ENCODE results near the gene RBP2.

RBP2 gene

DNA sequence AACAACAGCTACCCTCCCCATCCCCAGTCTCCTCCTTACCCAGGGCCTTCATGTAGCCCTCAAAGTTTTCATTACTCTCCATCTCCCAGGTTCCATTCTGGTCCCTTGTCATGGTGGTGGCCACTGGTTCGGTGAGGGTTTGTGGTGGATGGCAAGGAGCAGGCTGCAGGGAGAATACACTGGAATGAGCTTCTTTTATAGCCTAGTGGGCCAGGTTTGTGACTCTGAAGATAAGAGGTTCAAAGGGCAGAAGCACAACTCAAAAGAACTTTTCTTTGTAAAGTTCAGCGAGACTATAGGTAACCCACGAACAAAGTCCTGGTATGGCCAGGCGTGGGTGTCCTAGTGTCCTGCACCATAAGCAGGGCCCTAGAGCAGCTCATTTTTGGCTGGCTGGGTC, at the start of gene RBP2:
RBP2 (minus strand) TSS at position 169 of the 400 bp plus-strand sequence; CDS start at position 112, 57 bp downstream.
- DNase-seq, result no peak

DNA sequence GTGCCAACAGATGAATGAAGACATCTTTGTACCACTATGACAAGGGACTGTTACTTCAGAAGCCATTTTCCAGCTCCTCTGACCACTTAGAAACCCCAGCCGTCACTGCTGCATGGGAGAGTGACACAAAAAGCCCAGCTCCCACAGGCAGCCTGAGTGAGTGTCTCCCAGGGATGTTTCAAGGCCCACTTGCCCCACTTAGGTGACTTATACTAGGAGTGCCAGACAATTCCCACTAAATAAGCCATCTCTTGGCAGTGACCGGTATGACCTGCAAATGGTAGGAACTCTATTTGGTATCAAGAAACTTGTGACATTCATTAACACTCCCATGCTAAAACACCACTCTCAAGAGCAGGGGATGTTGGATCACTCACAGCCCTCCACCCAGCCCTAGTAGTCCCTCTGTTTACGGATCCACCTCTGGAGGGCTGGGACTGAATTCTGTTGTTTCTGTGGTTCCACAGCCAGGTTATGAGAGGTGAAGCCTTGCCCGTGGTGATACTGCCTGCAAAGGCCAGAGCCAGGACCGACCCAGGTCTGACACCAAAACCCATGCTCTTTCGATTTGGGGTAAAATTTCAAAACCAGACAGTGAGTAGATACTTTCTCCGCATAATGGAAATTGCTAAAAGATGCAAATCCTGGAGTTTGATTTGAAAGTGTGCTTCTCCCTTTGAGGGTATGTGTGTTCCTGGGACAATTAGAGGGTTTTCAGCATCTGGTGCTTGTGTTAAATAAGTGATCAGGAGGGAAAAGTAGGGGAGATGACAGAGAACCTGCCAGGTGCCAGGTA, 48.7 kb upstream of the RBP2 start:
- DNase-seq, result no peak

DNA sequence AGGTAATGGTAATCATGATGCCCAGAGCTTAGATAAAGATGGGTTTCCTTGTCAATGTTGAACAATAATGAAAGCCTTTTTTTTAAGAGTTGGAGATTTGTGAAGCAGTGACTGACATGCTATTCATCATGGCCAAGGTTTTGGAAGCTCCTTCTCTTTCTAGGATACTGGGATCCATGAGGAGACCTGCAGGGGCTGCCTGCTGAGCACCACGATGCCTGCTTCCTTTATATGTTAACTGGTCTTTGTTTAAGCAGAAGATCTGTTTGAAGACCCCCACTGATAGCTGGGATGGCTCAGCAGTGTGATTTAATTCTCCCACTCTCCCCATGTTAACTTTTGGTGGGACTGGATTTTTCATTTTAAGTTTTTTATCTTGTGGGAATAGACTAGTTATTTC, 47.4 kb upstream of the RBP2 start:
- no peak for DNase-seq

DNA sequence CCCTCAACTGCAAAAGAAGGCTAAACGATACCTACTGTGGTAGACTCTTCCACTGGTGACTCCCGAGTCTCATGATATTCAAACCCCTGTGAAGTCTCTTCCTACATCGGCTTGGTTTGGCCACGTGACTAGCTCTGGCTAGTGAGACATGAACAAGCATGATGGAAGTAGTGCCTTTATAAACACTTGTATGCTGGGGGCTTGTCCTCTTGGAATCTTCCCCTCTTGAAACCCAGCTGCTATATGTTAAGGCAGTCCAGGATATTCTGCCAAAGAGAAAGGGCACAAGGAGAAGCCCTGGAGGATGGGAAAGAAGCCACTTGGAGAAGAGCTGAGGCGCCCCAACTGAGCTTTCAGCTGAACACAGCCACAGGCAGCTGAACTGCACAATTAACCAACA, 46.9 kb upstream of the RBP2 start:
- no peak for DNase-seq

DNA sequence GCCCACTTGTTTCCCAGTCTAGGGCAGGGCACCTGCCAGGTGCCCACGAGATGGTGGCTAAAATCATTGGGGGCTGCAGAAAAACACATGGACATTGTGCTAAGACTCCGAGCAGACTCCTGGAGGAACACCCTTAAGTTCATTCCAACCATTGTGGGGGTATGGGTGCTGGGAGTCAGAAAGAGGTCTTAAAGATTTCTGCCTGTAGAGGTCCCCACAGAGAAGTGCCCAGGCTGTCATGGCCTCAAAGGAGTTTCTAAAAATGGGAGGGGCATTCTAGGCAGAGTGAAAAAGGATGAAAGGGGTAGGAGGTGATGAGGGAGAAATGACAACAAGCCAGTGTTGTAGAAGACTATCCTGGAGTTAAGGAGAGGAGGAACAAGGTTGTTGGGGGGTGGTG, 46.1 kb upstream of the RBP2 start:
- DNase-seq, result no peak

DNA sequence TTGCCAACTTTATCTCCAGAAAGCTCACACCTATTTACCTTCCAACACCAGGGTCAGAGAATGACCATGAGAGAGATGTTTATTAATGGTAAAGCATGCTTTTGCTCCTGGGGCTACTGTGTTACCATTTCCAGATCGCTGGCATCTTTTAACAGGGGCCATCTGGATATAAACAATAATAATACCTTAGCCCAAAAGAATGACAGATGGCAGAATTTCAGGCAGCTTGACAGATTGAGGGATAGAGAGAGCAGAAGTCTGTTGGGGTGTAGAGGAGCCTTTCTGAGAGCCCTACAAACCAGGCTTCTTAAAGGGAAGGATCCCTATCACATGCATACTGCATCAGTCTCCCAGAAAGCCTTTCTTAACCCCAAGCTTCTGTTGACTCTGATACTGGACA, 45.5 kb upstream of the RBP2 start:
- DNase-seq, result no peak

DNA sequence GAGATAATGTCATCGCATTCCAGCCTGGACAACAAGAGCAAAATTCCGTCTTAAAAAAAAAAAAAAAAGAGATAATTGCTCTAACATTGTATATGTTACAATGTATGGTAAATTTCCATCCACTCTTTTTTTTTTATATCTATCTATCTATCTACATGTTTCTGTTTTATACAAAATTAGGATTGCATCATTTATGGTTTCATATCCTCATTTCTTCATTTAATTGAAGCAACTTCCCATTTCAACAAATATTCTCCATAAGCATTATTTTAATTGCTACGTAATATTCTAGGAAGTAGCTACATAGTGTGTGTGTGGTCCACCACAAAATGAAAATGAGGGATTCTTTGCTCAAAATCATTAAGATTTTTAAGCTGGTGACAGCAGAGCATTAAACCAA, 44.8 kb upstream of the RBP2 start:
- peak; percentile 70 to 82 for DNase-seq

DNA sequence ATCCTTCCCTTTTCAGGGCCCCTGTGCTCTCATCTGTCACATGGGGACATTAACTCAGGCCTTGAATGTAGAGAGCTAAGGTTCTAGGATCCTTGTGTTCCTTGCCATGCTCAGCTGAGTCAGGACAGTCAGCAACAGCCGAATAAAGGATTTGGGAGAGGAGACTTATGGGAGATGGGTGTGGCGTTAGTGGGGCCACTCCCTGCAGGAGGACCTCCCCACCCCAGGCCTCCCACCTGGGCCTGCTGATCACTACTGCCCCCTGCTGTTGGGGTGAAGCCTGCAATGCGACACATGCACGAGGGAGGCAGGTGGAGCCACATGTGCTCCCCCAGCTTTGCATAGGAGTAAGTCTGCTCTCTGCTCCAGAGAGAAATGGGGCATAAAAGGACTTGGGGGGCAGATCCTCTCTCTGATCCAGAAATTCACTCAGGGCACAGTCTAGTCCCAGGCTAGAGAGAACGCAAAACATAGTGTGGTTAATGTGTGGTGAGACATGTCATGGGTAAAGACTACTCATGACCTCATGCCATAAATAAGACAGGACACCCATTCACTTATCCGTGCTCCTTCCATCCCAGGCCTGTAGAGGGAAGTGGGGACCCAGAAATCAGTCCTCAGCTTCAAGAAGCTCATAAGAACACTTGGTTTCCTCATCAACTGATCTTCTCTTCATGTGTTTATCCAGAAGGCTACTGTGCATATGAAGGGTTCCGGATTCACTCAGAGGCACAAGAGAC, 43.9 kb upstream of the RBP2 start:
- peak; percentile 25 to 30 for DNase-seq

DNA sequence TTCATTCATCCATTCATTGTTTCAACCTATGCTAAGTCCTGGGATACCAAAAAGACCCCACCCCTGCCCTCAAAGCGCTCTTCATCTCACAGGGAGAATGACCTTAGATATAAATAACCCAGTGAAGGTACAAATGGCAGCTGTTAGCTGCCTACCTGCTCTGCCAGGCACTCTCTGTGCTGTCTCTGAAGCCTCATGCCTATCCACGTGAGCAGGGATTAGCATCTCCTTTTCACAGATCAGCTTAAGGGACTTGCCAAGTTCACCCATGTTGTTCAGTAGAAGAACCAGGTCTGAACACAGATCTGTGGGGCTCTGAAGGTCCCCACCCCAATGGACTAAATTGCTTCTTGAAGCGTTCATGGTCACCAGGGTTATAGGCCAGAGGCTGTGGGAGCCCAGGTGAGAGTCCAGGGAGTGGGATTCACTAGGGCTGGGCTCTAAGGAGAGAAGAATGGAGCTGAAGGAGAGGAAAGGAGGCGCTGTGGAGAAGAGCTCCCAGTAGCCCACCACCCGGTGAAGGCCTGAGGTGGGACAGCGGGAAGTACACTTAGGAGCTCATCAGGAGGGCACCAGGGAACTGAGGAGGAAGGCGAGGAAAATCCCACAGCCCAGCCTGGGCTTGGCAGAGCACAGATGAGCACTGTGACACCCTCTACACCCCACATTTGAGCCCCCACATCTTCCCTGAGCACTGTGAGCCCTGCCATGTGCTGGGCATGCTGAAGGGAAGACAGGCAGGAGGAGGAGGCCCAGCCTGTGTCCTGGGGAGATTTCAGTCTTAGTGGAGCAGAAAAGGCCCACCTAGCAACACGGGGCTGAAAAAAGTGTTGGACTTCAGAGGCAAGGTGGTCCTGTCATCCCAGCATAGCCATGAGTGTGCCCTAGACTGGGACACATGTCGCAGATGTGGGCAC, 42.9 kb upstream of the RBP2 start:
- no peak for DNase-seq

DNA sequence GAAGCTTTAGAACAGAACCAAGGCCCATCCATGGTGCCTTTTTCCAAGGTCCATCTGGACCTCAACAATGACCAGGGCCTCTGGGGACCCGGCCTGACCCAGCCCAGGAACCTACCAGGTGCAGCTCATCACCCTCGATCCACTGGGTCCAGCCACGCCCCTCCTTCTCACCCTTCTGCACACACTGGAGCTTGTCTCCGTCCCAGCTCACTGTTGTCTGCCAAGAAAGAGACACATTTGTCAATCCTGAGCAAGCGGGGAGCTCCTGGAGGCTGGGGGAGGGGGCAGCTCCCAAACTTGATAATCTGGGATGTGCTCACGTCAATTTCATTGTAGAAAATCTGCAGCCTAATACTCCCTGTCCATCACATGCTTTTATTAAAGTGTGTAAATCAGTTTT, 42.0 kb upstream of the RBP2 start:
- DNase-seq, result no peak

DNA sequence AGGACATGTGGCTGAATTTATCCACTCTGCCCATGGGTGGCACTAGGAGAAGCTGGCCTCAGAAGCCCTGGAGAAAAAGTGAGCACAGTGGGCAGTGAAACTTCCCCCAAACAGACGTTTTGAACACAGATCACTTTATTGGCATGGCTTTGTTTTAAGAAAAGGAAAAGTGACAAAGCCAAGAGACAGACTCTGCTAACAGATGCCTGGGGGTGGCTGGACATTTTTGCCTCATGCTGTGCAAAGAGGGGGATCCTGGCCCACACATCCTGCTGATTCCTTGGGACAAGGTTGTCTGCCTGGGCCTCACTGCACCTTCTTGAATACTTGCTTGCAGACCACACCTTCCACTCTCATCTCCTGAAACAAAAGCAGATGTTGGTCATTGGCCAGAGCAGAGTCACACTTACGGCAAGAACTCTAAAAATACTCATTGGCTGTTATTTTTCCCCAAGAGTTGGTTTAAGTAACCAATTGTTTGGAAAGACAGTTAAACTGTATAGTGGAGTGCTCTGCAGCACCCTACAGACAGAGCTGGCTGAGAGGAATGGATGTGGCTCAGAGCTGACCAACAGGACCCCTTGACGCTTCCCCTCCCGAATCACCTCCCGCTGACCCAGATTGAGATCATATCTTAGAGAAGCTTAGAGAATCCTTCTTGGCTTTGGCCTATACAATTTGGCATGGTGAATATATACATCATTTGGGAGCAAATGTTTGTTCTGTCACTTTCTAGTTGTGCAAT, 41.2 kb upstream of the RBP2 start:
- DNase-seq, result no peak

DNA sequence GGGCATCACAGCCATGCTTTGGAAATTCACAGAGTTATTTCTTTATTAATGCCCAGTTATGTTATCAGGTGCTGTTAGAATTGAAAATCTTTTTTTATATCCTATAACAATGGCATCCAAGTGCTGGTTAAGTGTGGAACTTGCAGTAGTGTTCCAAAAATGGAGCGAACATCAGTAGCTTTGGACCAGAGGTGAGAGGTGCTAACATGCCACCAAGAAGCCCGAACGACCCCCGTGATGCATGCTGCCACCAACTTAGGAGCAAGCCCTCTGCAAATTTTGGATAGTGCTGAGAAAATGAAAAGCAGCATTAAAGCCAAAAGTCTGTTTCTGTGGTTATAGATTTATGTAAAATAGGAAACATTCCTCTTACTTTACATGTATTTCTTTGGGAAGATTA, 38.4 kb upstream of the RBP2 start:
- DNase-seq, result no peak

DNA sequence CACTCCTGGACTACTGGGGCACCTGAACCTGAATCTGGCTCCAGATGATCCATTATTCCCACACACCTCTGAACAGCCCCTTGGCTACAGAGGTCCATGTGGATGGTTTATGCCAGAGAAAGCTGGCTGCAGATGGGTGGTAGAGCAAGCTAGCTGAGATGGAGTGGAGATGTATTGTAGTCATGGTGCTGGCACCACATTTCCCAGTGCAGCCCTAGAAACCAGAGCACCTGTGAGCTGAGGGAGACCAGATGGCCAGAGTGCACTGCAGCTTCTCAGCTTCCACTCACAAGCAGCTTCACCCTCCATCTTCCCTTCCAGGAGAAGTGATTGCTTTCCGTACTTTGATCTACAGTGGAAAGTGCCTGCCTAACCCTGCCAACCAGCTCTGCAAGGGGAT, 33.3 kb upstream of the RBP2 start:
- DNase-seq, result no peak

DNA sequence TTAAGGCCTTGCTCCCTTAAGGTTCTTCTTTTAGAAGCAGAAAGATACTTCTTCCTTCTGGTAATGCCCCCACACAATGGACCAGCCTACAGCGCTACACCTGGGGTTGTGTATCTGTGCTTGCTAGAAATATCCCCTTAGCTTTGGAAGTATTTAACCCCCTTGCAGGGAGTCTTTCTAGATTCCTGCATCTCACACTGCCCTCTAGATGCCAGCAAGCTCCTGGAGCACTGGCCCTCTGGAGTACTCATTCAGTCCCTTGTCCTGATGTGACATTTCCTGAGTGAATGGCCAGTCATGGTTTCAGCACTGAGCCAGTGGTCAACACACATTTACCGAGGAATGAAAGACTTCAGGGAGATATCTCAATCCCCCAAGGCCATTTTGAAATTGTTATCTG, 30.4 kb upstream of the RBP2 start:
- DNase-seq, result no peak

DNA sequence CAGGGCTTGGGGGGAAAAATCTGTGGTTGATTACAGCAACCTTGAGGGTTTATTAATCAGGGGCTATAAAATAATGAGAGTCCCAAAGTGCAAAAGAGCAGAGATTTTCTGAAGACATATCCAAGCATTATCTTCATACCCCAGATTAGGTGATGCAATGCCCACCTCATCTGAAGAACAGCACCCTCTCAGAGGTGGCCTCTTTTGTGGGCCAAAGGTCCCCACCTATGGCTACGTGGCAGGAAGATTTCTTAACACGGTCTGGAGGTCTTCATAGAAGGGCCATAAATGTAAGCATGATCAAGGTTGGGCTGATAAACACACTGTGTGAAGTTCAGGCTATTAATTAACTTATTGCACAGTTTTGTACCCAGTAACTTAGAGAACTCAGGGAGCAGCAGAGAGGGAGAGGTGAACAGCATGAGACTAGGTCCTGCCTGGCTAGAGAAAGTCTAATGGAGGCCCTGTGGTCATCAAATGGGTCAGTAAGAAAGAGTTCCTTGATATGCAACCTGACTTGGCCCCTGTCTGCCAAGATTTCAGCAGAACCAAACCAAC, 29.6 kb upstream of the RBP2 start:
- DNase-seq, result no peak

DNA sequence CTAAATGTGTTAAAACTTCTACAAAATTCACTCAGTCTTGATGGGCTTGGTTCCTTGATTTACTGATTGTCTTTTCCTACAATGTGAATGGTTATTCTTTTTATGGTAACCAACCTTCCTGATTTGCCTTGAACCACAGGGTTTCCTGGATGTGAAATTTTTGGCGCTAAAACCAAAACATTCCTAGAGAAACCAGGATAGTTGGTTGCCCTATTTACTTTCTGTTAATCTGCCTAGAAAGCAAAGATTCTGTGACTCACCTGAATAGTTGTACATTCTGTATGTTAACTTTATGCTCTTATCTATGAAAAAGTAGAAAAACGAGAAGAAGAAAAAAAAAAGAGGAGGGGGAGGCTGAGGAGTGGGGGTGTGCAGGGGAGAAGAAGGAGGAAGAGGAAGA, 23.2 kb upstream of the RBP2 start:
- no peak for DNase-seq

DNA sequence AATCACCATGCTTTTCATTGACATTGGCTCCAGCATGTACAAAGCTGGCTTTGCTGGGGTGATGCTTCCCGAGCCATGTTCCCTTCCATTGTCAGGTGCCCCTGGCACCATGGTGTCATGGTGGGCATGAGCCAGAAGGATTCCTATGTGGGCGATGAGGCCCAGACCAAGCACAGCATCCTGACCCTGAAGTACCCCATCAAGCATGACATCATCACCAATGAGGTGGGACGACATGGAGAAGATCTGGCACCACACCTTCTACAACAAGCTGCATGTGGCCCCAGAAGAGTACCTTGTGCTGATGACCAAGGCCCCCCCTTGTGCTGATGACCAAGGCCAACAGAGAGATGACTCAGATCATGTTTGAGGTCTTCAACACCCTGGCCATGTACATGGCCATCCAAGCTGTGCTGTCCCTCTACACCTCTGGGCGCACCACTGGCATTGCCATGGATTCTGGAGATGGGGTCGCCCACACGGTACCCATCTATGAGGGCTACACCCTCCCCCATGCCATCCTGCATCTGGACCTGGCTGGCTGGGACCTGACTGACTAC, 17.6 kb upstream of the RBP2 start:
- DNase-seq, result no peak

DNA sequence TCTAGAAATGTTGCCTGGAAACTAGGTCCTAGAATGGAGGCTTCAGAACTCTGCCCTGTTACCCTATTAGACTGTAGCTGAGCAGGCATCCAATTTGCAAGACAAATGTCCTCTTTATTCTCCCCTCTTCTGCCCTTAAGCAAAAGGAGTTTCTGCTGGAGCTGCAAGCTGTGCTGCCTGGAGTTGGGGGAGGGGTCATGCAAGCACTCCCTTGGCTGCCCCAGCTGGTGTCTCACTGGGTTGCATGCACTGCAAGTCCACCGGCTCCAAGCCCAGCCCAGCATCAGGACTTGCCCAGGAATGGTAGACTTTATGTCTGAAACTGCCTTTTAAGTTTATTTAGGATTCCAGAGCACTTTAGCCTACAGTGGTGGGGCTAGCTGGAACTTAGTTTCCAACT, 15.7 kb upstream of the RBP2 start:
- no peak for DNase-seq

DNA sequence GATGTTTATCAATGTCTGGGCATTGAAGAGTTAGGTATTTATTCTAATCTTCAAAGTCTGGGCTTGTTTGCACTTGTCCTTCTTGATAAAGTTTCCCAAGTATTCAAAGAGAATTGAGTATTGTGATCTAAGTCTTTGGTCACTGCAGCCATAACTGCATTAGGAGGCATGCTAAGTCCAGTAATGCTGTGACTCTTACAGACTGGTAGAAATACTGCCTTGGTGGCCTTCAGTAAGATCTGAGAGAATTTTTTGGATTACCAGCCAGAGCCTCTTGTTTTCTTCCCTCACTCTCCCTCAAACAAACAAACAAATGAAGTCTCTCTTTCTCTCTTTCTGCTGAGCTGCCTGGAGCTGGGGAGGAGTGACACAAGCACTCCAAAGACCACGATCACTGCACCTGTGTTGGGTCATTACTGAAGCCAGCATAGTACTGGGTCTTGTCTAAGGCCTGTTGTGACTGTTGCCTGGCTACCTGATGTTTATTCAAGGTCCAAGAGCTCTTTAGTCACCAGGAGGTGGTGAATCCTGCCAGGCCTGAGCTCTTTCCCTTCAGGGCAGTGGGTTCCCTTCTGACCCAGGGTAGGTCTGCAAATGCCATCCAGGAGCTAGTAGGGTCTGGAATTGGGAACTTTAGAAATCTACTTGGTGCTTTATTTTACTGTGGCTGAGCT, 14.8 kb upstream of the RBP2 start:
- DNase-seq, result no peak

DNA sequence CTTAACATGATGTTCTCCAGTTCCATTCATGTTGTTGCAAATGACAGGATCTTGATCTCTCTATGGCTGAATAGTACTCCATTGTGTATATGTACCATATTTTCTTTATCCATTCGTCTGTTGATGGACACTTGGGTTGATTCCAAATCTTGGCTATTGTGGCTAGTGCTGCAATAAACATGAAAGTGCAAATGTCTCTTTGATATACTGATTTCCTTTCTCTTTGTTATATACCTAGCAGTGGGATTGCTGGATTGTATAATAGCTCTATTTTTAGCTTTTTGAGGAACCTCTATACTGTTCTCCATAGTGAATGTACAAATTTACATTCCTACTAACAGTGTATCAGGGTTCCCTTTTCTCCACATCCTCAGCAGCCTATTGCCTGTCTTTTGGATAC, 5.9 kb upstream of the RBP2 start:
- DNase-seq, result peak in 1 of 2 donors; percentile 2

DNA sequence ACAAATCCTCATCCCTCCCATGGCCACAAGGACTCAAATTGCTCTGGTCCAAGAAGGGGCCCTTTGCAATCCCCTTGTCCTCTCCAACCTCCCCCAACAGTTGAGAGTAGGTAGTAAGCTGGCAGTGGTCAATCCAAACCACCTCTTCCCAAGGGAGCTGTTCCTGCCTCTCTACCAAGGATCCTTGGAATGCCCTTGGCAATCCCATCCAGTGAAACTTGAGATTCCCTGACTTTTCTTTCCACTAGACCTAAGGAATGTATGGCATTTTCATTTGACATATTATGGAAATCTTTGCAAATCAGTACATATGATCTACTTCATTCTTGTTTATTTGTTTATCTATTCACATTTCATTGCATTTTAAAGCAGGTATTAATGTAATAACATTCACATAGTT, 4.8 kb upstream of the RBP2 start:
- no peak for DNase-seq
